Measurements from ENCODE around the gene JAM3. TPM values are rescaled to one million over a fixed set of nuclear protein-coding genes. Genes with fewer than 3 reads are reported as not detected.
A peak's percentile ranks its signal among the peaks of the same experiment; 100 is the strongest.

The JAM3 gene
- total RNA-seq, 1 donor from 2014 or later = 438 TPM

DNA sequence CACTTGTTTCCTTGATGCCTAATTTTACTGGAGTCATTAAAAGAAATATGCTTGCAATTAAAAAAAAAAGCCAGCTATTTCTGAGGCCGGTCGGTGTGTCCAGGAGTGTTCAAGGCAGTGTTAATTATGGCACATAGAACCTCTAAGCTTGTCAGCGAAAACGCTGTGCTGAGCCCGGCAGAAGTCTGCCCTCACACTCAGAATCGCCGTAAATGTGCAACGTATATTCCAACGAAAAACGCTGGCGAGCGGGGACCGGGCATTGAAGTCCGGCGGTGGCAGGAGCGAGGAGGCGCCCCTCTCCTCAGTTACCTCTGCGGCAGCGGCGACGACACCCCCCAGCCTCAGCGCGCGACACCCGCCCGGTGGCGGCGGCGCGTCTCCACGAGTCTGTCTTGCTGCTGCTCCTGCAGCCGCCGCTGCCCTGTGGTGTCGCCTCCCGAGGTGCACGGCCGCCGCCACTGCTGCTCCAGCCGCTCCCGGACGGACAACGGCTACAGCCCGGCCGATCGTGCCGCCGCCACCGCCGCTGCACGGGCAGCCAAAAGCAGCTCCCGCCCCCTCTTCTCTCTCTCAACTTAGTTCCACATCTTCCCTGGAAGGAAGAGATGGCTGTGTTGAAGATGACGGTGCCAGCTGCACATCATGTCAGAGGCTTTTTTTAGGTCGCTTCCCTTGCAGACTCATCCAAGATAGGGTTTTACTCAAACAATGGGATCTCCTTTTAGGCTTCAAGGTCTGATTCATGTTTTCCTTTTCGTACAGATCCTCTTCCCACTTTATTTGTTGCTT, 56.0 kb downstream of the JAM3 start:
- H3K27me3 Mint-ChIP-seq (ENCODE audit: unreplicated experiment) = peaks cover 8% of the 10 kb centered on the region
- peaks cover 82% of the 10 kb centered on the region for H3K4me1 Mint-ChIP-seq (ENCODE audit: unreplicated experiment)
- peak overlapping the region; percentile 87 for H3K4me3 Mint-ChIP-seq (ENCODE audit: unreplicated experiment)
- peaks cover 31% of the 10 kb centered on the region for H3K36me3 Mint-ChIP-seq (ENCODE audit: low read depth, unreplicated experiment)
- DNase-seq (ENCODE audit: low spot score) = peak; percentile 48
- TF ChIP-seq, protein P1, sequence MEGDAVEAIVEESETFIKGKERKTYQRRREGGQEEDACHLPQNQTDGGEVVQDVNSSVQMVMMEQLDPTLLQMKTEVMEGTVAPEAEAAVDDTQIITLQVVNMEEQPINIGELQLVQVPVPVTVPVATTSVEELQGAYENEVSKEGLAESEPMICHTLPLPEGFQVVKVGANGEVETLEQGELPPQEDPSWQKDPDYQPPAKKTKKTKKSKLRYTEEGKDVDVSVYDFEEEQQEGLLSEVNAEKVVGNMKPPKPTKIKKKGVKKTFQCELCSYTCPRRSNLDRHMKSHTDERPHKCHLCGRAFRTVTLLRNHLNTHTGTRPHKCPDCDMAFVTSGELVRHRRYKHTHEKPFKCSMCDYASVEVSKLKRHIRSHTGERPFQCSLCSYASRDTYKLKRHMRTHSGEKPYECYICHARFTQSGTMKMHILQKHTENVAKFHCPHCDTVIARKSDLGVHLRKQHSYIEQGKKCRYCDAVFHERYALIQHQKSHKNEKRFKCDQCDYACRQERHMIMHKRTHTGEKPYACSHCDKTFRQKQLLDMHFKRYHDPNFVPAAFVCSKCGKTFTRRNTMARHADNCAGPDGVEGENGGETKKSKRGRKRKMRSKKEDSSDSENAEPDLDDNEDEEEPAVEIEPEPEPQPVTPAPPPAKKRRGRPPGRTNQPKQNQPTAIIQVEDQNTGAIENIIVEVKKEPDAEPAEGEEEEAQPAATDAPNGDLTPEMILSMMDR (IDR thresholded peaks at IDR 0.05; ENCODE audit: unreplicated experiment) = no peak
- peak overlapping the region; percentile 92 for H3K27ac Mint-ChIP-seq (ENCODE audit: unreplicated experiment)
- no peaks in the 10 kb centered on the region for H3K9me3 Mint-ChIP-seq (ENCODE audit: unreplicated experiment)

DNA sequence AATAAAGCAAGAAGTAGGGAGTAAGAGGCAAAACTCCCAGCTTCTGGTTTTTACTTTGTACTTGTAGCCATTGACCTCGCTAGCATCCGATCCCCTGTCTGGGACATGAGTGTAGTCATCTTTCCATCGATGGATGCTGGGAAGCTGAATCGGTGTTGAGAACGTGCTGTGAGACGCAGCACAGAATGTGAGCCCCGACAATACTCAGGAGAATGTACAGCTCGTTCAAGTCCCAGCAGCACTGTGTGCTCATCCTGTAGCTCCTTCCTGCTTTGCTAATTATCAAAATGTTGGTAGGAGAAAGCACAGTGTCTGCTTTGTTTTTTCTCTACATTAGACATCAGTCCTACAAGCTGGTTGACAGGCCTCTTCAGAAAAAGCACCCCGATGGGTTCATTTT, 56.6 kb downstream of the JAM3 start:
- Mint-ChIP-seq H3K27me3 (ENCODE audit: unreplicated experiment) (peaks cover 8% of the 10 kb centered on the region), H3K4me1 (ENCODE audit: unreplicated experiment) (peaks cover 78% of the 10 kb centered on the region), H3K36me3 (ENCODE audit: low read depth, unreplicated experiment) (peaks cover 31% of the 10 kb centered on the region), H3K27ac (ENCODE audit: unreplicated experiment) (peak overlapping the region; percentile 92), H3K4me3 (ENCODE audit: unreplicated experiment) (peak overlapping the region; percentile 87), H3K9me3 (ENCODE audit: unreplicated experiment) (no peaks in the 10 kb centered on the region)
- DNase-seq (ENCODE audit: low spot score) = no peak
- TF ChIP-seq, protein P1 (IDR thresholded peaks at IDR 0.05; ENCODE audit: unreplicated experiment) = no peak

DNA sequence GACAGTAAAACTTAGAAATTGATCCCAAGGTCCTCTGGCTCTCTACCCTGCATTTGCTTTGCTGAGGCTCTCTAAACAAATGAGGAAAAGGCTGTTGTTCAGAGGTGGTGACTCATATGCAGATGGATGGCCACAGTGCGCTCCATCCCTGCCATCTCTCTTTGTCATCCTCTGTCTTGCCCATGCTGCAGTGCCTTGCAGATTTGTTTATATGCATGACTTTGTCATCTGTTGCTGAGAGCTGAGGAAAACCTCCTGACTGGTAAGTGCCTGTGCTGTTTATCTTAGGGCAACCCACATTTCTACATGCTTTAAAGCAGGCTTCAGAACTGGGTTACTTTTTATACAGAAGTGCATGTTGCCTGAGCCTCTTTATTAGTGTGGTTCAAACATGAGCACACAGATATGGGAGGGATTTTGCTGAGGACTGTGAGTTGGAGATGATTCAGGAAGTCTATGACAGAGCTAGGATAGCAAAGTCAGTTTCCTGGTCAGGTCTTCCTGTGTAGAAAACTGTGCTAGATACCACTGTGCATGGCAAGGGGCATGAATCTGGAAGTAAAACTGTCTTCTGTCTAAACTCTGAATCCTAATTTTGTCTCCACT, 57.4 kb downstream of the JAM3 start:
- TF ChIP-seq, protein P1 (IDR thresholded peaks at IDR 0.05; ENCODE audit: unreplicated experiment) = no peak
- Mint-ChIP-seq H3K36me3 (ENCODE audit: low read depth, unreplicated experiment) (peaks cover 38% of the 10 kb centered on the region), H3K27ac (ENCODE audit: unreplicated experiment) (peak overlapping the region; percentile 55), H3K27me3 (ENCODE audit: unreplicated experiment) (peaks cover 8% of the 10 kb centered on the region), H3K9me3 (ENCODE audit: unreplicated experiment) (no peaks in the 10 kb centered on the region), H3K4me1 (ENCODE audit: unreplicated experiment) (peaks cover 77% of the 10 kb centered on the region), H3K4me3 (ENCODE audit: unreplicated experiment) (peak overlapping the region; percentile 10)
- DNase-seq (ENCODE audit: low spot score) = no peak

DNA sequence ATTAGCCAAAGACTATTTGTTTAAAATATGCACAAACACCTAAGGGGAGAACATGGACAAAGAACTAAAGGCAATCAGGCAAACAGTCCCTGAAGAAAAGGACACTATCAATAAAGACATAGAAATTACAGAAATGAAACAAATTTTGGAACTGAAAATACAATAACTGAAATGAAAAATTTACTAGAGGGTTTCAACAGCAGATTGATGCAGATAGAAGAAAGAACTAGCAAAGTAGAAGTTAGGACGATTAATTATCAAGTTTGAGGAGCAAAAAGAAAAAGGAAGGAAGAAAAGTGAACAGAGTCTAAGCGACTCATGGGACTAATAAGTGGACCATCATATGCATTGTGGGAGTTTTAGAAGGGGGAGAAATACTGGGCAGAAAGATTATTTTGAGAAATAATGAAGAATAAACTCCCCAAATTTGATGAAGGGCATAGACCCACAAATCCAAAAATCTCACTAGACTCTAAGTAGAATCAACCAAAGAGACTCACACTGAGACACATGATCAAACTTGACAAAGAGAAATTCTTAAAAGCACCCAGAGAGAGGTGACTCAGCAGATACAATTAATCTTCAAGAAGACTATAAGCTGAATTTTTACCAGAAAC, 62.9 kb downstream of the JAM3 start:
- peak overlapping the region; percentile 20 for H3K27ac Mint-ChIP-seq (ENCODE audit: unreplicated experiment)
- no peaks in the 10 kb centered on the region for H3K9me3 Mint-ChIP-seq (ENCODE audit: unreplicated experiment)
- H3K27me3 Mint-ChIP-seq (ENCODE audit: unreplicated experiment) = peaks cover 2% of the 10 kb centered on the region

More for the DNA sequence above, 62.9 kb downstream of the JAM3 start:
- DNase-seq (ENCODE audit: low spot score) = no peak
- peak overlapping the region; percentile 47 for H3K4me3 Mint-ChIP-seq (ENCODE audit: unreplicated experiment)
- peaks cover 52% of the 10 kb centered on the region for H3K36me3 Mint-ChIP-seq (ENCODE audit: low read depth, unreplicated experiment)
- peaks cover 39% of the 10 kb centered on the region for H3K4me1 Mint-ChIP-seq (ENCODE audit: unreplicated experiment)
- TF ChIP-seq, protein P1 (IDR thresholded peaks at IDR 0.05; ENCODE audit: unreplicated experiment) = no peak

All from endothelial cell (in vitro differentiated cells).